Right lobe of liver (tissue), 4 donors: Measurements from ENCODE around the gene GOLGA6B.
"Not testable (repeated sequence)": the region's sequence is repeated elsewhere in the genome, so short reads cannot be mapped to it uniquely, and the experiment has no call there.

Source experiments
- POLR2A ChIP-seq: fragments of 450-650 bp; IDR thresholded peaks from one replicate; pipeline ENCODE4 v1.6.1; 2017; ENCODE audit warnings: antibody characterized with exemption, mild to moderate bottlenecking
- TF ChIP-seq, protein P1 (sequence below), 4 donors: fragments of 200-600 bp in 3 of 4; fragments of 450-650 bp in 1 of 4; IDR thresholded peaks; one replicate each; pipeline versions ENCODE4 v1.5.1 to v1.8.0; 2016 to 2022; ENCODE audit warnings: antibody characterized with exemption in 4 of 4, mild to moderate bottlenecking in 2 of 4
- donor health status: DM: no; HTN: no; CAD: no.
- donor health status: DM: no; HTN: no; CAD: no.
- donor health status: DM: no; HTN: yes; CAD: no.

GRCh38 chr15:72639759-72640483 is 14.6 kb upstream of the GOLGA6B start:
- not testable (repeated sequence) for TF ChIP-seq POLR2A
- TF ChIP-seq, protein P1, sequence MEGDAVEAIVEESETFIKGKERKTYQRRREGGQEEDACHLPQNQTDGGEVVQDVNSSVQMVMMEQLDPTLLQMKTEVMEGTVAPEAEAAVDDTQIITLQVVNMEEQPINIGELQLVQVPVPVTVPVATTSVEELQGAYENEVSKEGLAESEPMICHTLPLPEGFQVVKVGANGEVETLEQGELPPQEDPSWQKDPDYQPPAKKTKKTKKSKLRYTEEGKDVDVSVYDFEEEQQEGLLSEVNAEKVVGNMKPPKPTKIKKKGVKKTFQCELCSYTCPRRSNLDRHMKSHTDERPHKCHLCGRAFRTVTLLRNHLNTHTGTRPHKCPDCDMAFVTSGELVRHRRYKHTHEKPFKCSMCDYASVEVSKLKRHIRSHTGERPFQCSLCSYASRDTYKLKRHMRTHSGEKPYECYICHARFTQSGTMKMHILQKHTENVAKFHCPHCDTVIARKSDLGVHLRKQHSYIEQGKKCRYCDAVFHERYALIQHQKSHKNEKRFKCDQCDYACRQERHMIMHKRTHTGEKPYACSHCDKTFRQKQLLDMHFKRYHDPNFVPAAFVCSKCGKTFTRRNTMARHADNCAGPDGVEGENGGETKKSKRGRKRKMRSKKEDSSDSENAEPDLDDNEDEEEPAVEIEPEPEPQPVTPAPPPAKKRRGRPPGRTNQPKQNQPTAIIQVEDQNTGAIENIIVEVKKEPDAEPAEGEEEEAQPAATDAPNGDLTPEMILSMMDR (IDR thresholded peaks at IDR 0.05): not testable (repeated sequence)
